Uterus (tissue), 4 donors: ENCODE results near the gene MARCHF11. TPM values are rescaled to one million over a fixed set of nuclear protein-coding genes. Genes with fewer than 3 reads are reported as not detected.

Experiments
- DNase-seq, 2 donors: peaks; one replicate each; pipeline ENCODE4 v3.0.0-alpha.2; 2019 to 2020
- H3K27ac ChIP-seq, 2 donors: fragments of 200-600 bp; sonication (generic); 1 replicate in 1 of 2; 2 replicates in 1 of 2; pipeline ENCODE4 v1.5.1; 2016 to 2018
- H3K27me3 ChIP-seq, 2 donors: fragments of 200-600 bp; sonication (generic); one replicate each; pipeline ENCODE4 v1.5.1; 2018 to 2019; ENCODE audit warnings: control low read depth in 1 of 2
- H3K36me3 ChIP-seq, 2 donors: fragments of 200-600 bp; sonication (generic); one replicate each; pipeline ENCODE4 v1.5.1; 2019; ENCODE audit warnings: control low read depth in 1 of 2
- H3K4me1 ChIP-seq, 2 donors: fragments of 200-600 bp; sonication (generic); one replicate each; pipeline ENCODE4 v1.5.1; 2018 to 2019; ENCODE audit warnings: control low read depth in 1 of 2
- H3K4me3 ChIP-seq, 2 donors: fragments of 200-600 bp; sonication (generic); 1 replicate in 1 of 2; 2 replicates in 1 of 2; pipeline ENCODE4 v1.5.1; 2018 to 2019; ENCODE audit warnings: mild to moderate bottlenecking in 1 of 2
- H3K9me3 ChIP-seq, 2 donors: fragments of 200-600 bp; sonication (generic); one replicate each; pipeline ENCODE4 v1.5.1; 2019; ENCODE audit warnings: control low read depth in 1 of 2
- CTCF ChIP-seq, 4 experiments: fragments of 200-600 bp in 2 of 4; fragments of 450-650 bp in 2 of 4; sonication (generic) in 2 of 4; IDR thresholded peaks; one replicate each; pipeline ENCODE4 v1.5.1; 2016 to 2019; ENCODE audit warnings: antibody characterized with exemption in 4 of 4, mild to moderate bottlenecking in 2 of 4, moderate library complexity in 1 of 4
- POLR2A ChIP-seq, 2 donors: fragments of 450-650 bp; IDR thresholded peaks; one replicate each; pipeline ENCODE4 v1.6.1; 2016; ENCODE audit warnings: antibody characterized with exemption in 2 of 2, mild to moderate bottlenecking in 1 of 2, moderate library complexity in 1 of 2
- intact Hi-C: fragments of 100-400 bp; cut with DNase I; formaldehyde crosslinking; loops from one replicate; pipeline ENCODE4 v1.15.1; 2023; ENCODE audit warnings: low total_unique reads
- total RNA-seq, 4 donors: library from RNA; depleted of rRNA in 3 of 4; stranded (reverse); fragments of >200 nt in 3 of 4; gene quantifications; one replicate each; pipeline versions ENCODE4 v1.1.0 to v1.2.4, GENCODE V29; 2014 to 2023
- donor health status: DM: yes; HTN: yes; CAD: no.

Gene MARCHF11
- total RNA-seq, 4 donors from 2014 or later: 0.28 TPM; not detected in 3

- H3K27ac ChIP-seq: no peak overlapping the region
- no peaks in the 10 kb centered on the region for H3K4me1 ChIP-seq
- H3K36me3 ChIP-seq: no peaks in the 10 kb centered on the region
- H3K4me3 ChIP-seq: no peak overlapping the region
- H3K27me3 ChIP-seq: no peaks in the 10 kb centered on the region
- intact Hi-C loops: no loop called here
- no peak for DNase-seq
- H3K9me3 ChIP-seq: no peaks in the 10 kb centered on the region
- no peak for TF ChIP-seq POLR2A (IDR thresholded peaks at IDR 0.05)
- no peak for TF ChIP-seq CTCF (IDR thresholded peaks at IDR 0.05)
Measured at GRCh38 chr5:16037121-16037845, 142.3 kb downstream of the MARCHF11 start.

GRCh38 chr5:16034319-16035001 lies 145.1 kb downstream of the MARCHF11 start:
- Histone ChIP-seq H3K27ac (no peak overlapping the region), H3K4me3 (no peak overlapping the region), H3K4me1 (no peaks in the 10 kb centered on the region), H3K27me3 (no peaks in the 10 kb centered on the region), H3K9me3 (no peaks in the 10 kb centered on the region), H3K36me3 (no peaks in the 10 kb centered on the region)
- DNase-seq: no peak
- no peak for TF ChIP-seq CTCF (IDR thresholded peaks at IDR 0.05)
- no peak for TF ChIP-seq POLR2A (IDR thresholded peaks at IDR 0.05)
- intact Hi-C loops: no loop called here

- H3K4me1 ChIP-seq: no peaks in the 10 kb centered on the region
- H3K27ac ChIP-seq: no peak overlapping the region
- DNase-seq: no peak
- no peak overlapping the region for H3K4me3 ChIP-seq
- H3K9me3 ChIP-seq: no peaks in the 10 kb centered on the region
- H3K36me3 ChIP-seq: no peaks in the 10 kb centered on the region
- intact Hi-C loops: no loop called here
- no peaks in the 10 kb centered on the region for H3K27me3 ChIP-seq
- no peak for TF ChIP-seq POLR2A (IDR thresholded peaks at IDR 0.05)
- TF ChIP-seq CTCF (IDR thresholded peaks at IDR 0.05): no peak
Measured at GRCh38 chr5:16033187-16033925, 146.2 kb downstream of the MARCHF11 start.

DNA sequence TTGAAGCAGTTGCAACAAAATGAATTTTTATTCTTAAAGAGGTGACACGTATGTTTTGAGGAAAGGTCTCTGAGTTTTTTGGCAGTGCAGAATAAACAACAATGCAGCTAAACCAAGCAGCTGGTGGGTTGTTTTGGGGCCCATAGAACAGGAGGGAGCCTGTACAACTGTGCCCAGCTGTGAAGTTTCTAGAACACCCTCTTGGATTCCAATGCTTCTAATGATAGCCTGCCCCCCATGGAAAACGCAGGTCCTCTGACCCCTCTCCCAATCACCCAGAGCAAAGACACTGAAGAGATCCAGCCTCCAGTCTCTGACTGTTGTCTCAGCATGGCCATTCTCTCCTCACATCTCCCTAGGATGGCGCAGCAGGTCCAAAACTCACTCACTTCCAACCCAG lies 150.9 kb downstream of the MARCHF11 start:
- H3K4me1 ChIP-seq: no peaks in the 10 kb centered on the region
- H3K9me3 ChIP-seq: no peaks in the 10 kb centered on the region
- no peak for DNase-seq
- H3K27me3 ChIP-seq: no peaks in the 10 kb centered on the region
- intact Hi-C loops: no loop called here
- no peak overlapping the region for H3K4me3 ChIP-seq
- no peak for TF ChIP-seq POLR2A (IDR thresholded peaks at IDR 0.05)
- no peak for TF ChIP-seq CTCF (IDR thresholded peaks at IDR 0.05)
- H3K27ac ChIP-seq: no peak overlapping the region
- H3K36me3 ChIP-seq: no peaks in the 10 kb centered on the region

- Histone ChIP-seq H3K36me3 (no peaks in the 10 kb centered on the region), H3K27me3 (no peaks in the 10 kb centered on the region), H3K4me1 (no peaks in the 10 kb centered on the region), H3K27ac (no peak overlapping the region), H3K4me3 (no peak overlapping the region), H3K9me3 (no peaks in the 10 kb centered on the region)
- intact Hi-C loops: no loop called here
- no peak for DNase-seq
- TF ChIP-seq CTCF (IDR thresholded peaks at IDR 0.05) (no peak), POLR2A (IDR thresholded peaks at IDR 0.05) (no peak)
Measured at GRCh38 chr5:16025681-16026080, 153.9 kb downstream of the MARCHF11 start.
